GM18499 (cell line): Measurements from ENCODE around the gene NAALADL2.
"Not testable (repeated sequence)": the region's sequence is repeated elsewhere in the genome, so short reads cannot be mapped to it uniquely, and the experiment has no call there.

ENCODE experiments used
- ATAC-seq: cut with Tn5 transposase; IDR thresholded peaks from one replicate; pipeline ENCODE4 v1.9.1; 2021; ENCODE audit warnings: moderate number of reproducible peaks; ENCODE audit not compliant: insufficient read depth, unreplicated experiment

Gene NAALADL2

GRCh38 chr3:175512700-175513099, 653.6 kb downstream of the NAALADL2 start:
- ATAC-seq, result no peak

GRCh38 chr3:175518459-175518858, 659.3 kb downstream of the NAALADL2 start:
- ATAC-seq, result no peak

- no peak for ATAC-seq
Measured at GRCh38 chr3:175521406-175521805, 662.3 kb downstream of the NAALADL2 start.

- ATAC-seq, result no peak
Measured at GRCh38 chr3:175526191-175526590, 667.1 kb downstream of the NAALADL2 start.

GRCh38 chr3:175526609-175527280, 667.6 kb downstream of the NAALADL2 start:
- ATAC-seq, result no peak

GRCh38 chr3:175528693-175529092, 669.6 kb downstream of the NAALADL2 start:
- ATAC-seq, result not testable (repeated sequence)

GRCh38 chr3:175535351-175535750, 676.2 kb downstream of the NAALADL2 start:
- no peak for ATAC-seq

- no peak for ATAC-seq
Measured at GRCh38 chr3:175546115-175546514, 687.0 kb downstream of the NAALADL2 start.

- no peak for ATAC-seq
Measured at GRCh38 chr3:175552929-175553328, 693.8 kb downstream of the NAALADL2 start.

- no peak for ATAC-seq
Measured at GRCh38 chr3:175554801-175555200, 695.7 kb downstream of the NAALADL2 start.

- no peak for ATAC-seq
Measured at GRCh38 chr3:175558261-175558660, 699.1 kb downstream of the NAALADL2 start.

GRCh38 chr3:175564363-175564762, 705.2 kb downstream of the NAALADL2 start:
- no peak for ATAC-seq

GRCh38 chr3:175571096-175571495, 712.0 kb downstream of the NAALADL2 start:
- ATAC-seq, result no peak

GRCh38 chr3:175573226-175573625, 714.1 kb downstream of the NAALADL2 start:
- no peak for ATAC-seq

GRCh38 chr3:175580318-175580717, 721.2 kb downstream of the NAALADL2 start:
- no peak for ATAC-seq

- ATAC-seq, result no peak
Measured at GRCh38 chr3:175585898-175586297, 726.8 kb downstream of the NAALADL2 start.

- no peak for ATAC-seq
Measured at GRCh38 chr3:175590745-175591144, 731.6 kb downstream of the NAALADL2 start.

GRCh38 chr3:175591375-175591774, 732.2 kb downstream of the NAALADL2 start:
- ATAC-seq, result no peak

GRCh38 chr3:175593331-175593730, 734.2 kb downstream of the NAALADL2 start:
- ATAC-seq, result no peak

GRCh38 chr3:175598740-175599139, 739.6 kb downstream of the NAALADL2 start:
- no peak for ATAC-seq

- no peak for ATAC-seq
Measured at GRCh38 chr3:175601521-175601920, 742.4 kb downstream of the NAALADL2 start.

GRCh38 chr3:175605851-175606250, 746.7 kb downstream of the NAALADL2 start:
- ATAC-seq, result no peak
